A549 (cell line): ENCODE measurements around the gene GNA12.

ENCODE experiments used
- BHLHE40 ChIP-seq: IDR thresholded peaks from 2 replicates; pipeline ENCODE4 v1.6.1; 2012; ENCODE audit warnings: low read depth, low read length, inconsistent platforms
- CHD2 ChIP-seq: fragments of 150-350 bp; IDR thresholded peaks from 2 replicates; pipeline ENCODE4 v1.6.1; 2014; ENCODE audit warnings: low read length; ENCODE audit not compliant: partially characterized antibody
- CTCF ChIP-seq: fragments of >200 bp; sonication (Bioruptor Twin); formaldehyde crosslinking; IDR thresholded peaks from 3 replicates; pipeline ENCODE4 v1.5.1; 2016
- ELK1 ChIP-seq: fragments of 150-350 bp; IDR thresholded peaks from 2 replicates; pipeline ENCODE4 v1.6.1; 2014; ENCODE audit warnings: low read depth, mild to moderate bottlenecking, low read length
- EP300 ChIP-seq, 2 experiments: fragments of >200 bp; sonication (Bioruptor Twin); formaldehyde crosslinking; IDR thresholded peaks; 2 replicates in 1 of 2; 3 replicates in 1 of 2; pipeline ENCODE4 v1.6.1; 2016 to 2017
- ESRRA ChIP-seq: fragments of 150-350 bp; IDR thresholded peaks from 2 replicates; pipeline ENCODE4 v1.6.1; 2014; ENCODE audit warnings: mild to moderate bottlenecking, low read length, borderline replicate concordance
- HMGXB4 ChIP-seq: fragments of 250-450 bp; sonication (Bioruptor Pico); IDR thresholded peaks from 2 replicates; pipeline ENCODE4 v1.5.0; 2021; ENCODE audit warnings: mild to moderate bottlenecking, moderate library complexity, borderline replicate concordance
- MAFK ChIP-seq: fragments of 450-650 bp; IDR thresholded peaks from 2 replicates; pipeline ENCODE4 v1.6.1; 2014; ENCODE audit not compliant: partially characterized antibody
- POLR2A ChIP-seq: IDR thresholded peaks from 2 replicates; pipeline ENCODE4 v1.6.1; 2012; ENCODE audit warnings: mild to moderate bottlenecking, low read length
- RAD21 ChIP-seq, 2 experiments: fragments of >200 bp in 1 of 2; sonication (Bioruptor Twin) in 1 of 2; formaldehyde crosslinking in 1 of 2; IDR thresholded peaks in 1 of 2; conservative IDR thresholded peaks in 1 of 2; 2 replicates in 1 of 2; 3 replicates in 1 of 2; pipeline ENCODE4 v1.6.1; 2012 to 2018; ENCODE audit warnings: inconsistent platforms in 1 of 2
- REST ChIP-seq: fragments of 200-600 bp; sonication (generic); IDR thresholded peaks from 2 replicates; pipeline ENCODE4 v1.6.1; 2016; ENCODE audit warnings: antibody characterized with exemption, mild to moderate bottlenecking, moderate library complexity
- SREBF2 ChIP-seq: fragments of 450-650 bp; IDR thresholded peaks from 2 replicates; pipeline ENCODE4 v1.6.1; 2014; ENCODE audit warnings: mild to moderate bottlenecking, moderate library complexity
- ZFP36 ChIP-seq: fragments of 450-650 bp; IDR thresholded peaks from 2 replicates; pipeline ENCODE4 v1.6.1; 2014; ENCODE audit warnings: borderline replicate concordance; ENCODE audit not compliant: partially characterized antibody

- TF ChIP-seq CTCF, result no peak
- TF ChIP-seq CHD2, result no peak
- TF ChIP-seq RAD21 (conservative IDR thresholded peaks at IDR 0.05 in 1 of 2, IDR thresholded peaks at IDR 0.05 in 1 of 2), result no peak
- no peak for TF ChIP-seq ELK1
- TF ChIP-seq POLR2A, result no peak
- TF ChIP-seq ESRRA, result no peak
- TF ChIP-seq REST, result no peak
- TF ChIP-seq SREBF2, result no peak
- TF ChIP-seq MAFK, result no peak
- no peak for TF ChIP-seq EP300 (IDR thresholded peaks at IDR 0.05)
- no peak for TF ChIP-seq BHLHE40
- no peak for TF ChIP-seq HMGXB4 (CRISPR knock-in tag)
- no peak for TF ChIP-seq ZFP36
Measured at GRCh38 chr7:2773608-2774007, 70.5 kb downstream of the GNA12 start.
